Glutamatergic neuron (in vitro differentiated cells): ENCODE measurements around the gene COMMD3. TPM values are rescaled to one million over a fixed set of nuclear protein-coding genes. Genes with fewer than 3 reads are reported as not detected.

Experiments used
- DNase-seq: peaks from one replicate; pipeline ENCODE4 v3.0.0; 2022
- H3K27ac Mint-ChIP-seq: one replicate; pipeline ENCODE4 v1.8.0; 2020; ENCODE audit warnings: mild to moderate bottlenecking, mixed read lengths, inconsistent platforms; ENCODE audit not compliant: unreplicated experiment
- H3K27me3 Mint-ChIP-seq: one replicate; pipeline ENCODE4 v1.8.0; 2020; ENCODE audit warnings: mild to moderate bottlenecking, moderate library complexity, mixed read lengths, inconsistent platforms; ENCODE audit not compliant: unreplicated experiment
- H3K36me3 Mint-ChIP-seq: one replicate; pipeline ENCODE4 v1.8.0; 2020; ENCODE audit warnings: mild to moderate bottlenecking, mixed read lengths, inconsistent platforms; ENCODE audit not compliant: unreplicated experiment
- H3K4me1 Mint-ChIP-seq: one replicate; pipeline ENCODE4 v1.8.0; 2020; ENCODE audit warnings: mild to moderate bottlenecking, low read depth, mixed read lengths, inconsistent platforms; ENCODE audit not compliant: unreplicated experiment
- H3K4me3 Mint-ChIP-seq: one replicate; pipeline ENCODE4 v1.8.0; 2020; ENCODE audit warnings: mild to moderate bottlenecking, mixed read lengths, inconsistent platforms; ENCODE audit not compliant: unreplicated experiment
- H3K9me3 Mint-ChIP-seq: one replicate; pipeline ENCODE4 v1.8.0; 2020; ENCODE audit warnings: mild to moderate bottlenecking, moderate library complexity, mixed read lengths, inconsistent platforms; ENCODE audit not compliant: unreplicated experiment
- total RNA-seq: library from RNA; stranded (reverse); fragmentation: NEBNext Ultra II Directional; extraction: Animal tissue kit (Norgen Biotek cat#: 25700); gene quantifications from one replicate; pipeline ENCODE4 v1.2.1, GENCODE V29; 2021; ENCODE audit not compliant: unreplicated experiment
- TF ChIP-seq, protein P1 (sequence below): fragments of 200-600 bp; sonication (generic); IDR thresholded peaks from one replicate; pipeline ENCODE4 v1.5.0; 2021; ENCODE audit not compliant: partially characterized antibody, unreplicated experiment

COMMD3 gene
- total RNA-seq, 1 donor from 2014 or later, result 31.7 TPM

DNA sequence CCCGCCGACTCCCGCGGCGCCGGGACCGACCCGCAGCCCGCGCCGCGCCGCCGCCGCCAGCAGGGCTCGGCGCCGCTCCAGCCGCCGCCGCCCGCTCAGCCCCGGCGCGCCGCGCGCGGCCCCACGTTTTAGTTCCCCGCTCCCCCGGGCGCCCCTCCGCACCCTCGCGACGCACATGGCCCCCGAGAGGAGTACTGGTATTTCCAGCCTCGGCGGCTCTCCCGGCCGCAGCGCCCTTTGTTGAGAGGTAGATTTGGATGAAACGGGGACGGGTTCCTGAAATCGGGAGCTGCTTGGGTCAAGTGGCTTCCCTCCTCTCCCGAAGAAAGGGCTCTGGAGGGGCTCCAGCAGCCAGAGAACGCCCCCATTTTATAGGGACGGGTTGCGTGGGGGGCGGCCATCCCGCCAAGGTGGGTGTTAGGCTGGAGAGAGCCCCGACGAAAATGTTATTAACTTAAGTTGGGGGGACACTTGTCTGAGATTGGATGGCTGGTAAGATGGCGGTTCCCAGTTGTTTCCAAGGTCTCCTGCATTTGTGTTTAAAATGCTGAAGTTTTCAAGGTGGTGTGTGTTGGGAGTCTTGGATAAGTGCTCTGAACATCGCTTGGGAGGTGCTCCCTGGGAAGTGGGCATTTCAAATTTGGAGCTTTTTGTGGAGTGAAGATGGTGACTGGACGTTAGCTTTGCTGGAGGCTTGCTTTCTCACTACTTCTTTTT, 5.9 kb downstream of the COMMD3 start:
- H3K4me1 Mint-ChIP-seq, result peaks cover 16% of the 10 kb centered on the region
- DNase-seq, result peak; percentile 25
- peaks cover 4% of the 10 kb centered on the region for H3K36me3 Mint-ChIP-seq
- H3K9me3 Mint-ChIP-seq, result peaks cover 20% of the 10 kb centered on the region
- TF ChIP-seq, protein P1, sequence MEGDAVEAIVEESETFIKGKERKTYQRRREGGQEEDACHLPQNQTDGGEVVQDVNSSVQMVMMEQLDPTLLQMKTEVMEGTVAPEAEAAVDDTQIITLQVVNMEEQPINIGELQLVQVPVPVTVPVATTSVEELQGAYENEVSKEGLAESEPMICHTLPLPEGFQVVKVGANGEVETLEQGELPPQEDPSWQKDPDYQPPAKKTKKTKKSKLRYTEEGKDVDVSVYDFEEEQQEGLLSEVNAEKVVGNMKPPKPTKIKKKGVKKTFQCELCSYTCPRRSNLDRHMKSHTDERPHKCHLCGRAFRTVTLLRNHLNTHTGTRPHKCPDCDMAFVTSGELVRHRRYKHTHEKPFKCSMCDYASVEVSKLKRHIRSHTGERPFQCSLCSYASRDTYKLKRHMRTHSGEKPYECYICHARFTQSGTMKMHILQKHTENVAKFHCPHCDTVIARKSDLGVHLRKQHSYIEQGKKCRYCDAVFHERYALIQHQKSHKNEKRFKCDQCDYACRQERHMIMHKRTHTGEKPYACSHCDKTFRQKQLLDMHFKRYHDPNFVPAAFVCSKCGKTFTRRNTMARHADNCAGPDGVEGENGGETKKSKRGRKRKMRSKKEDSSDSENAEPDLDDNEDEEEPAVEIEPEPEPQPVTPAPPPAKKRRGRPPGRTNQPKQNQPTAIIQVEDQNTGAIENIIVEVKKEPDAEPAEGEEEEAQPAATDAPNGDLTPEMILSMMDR, result no peak
- peak overlapping the region; percentile 91 for H3K27ac Mint-ChIP-seq
- peak overlapping the region; percentile 93 for H3K4me3 Mint-ChIP-seq
- peaks cover 33% of the 10 kb centered on the region for H3K27me3 Mint-ChIP-seq

DNA sequence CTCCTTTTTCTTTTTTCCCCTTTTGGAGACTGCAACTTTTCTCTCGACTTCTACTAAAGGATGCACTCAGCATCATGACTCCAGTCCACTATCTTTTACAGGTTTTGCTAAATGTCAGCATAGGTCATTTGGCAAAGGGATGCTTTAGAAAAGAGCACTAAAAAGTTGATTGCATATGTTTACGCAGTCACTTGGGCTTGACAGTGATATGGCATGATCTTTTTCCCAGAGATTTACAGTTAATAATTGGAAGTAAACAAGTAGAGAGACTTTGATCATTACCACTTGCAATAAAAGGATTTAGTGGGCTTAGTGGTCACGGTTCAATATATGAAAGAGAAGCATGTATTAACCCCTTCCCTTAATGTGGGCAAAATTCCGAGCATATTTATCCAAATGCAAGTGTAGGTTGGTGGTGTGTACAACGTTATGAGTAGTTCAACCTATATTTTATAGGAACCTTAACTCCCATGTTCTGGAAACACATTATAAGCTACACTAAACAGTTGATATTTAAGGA, 6.5 kb downstream of the COMMD3 start:
- DNase-seq, result no peak
- TF ChIP-seq, protein P1, result no peak
- peak overlapping the region; percentile 93 for H3K4me3 Mint-ChIP-seq
- H3K4me1 Mint-ChIP-seq, result peaks cover 16% of the 10 kb centered on the region
- peaks cover 33% of the 10 kb centered on the region for H3K27me3 Mint-ChIP-seq
- H3K27ac Mint-ChIP-seq, result peak overlapping the region; percentile 91
- peaks cover 20% of the 10 kb centered on the region for H3K9me3 Mint-ChIP-seq
- H3K36me3 Mint-ChIP-seq, result peaks cover 4% of the 10 kb centered on the region

DNA sequence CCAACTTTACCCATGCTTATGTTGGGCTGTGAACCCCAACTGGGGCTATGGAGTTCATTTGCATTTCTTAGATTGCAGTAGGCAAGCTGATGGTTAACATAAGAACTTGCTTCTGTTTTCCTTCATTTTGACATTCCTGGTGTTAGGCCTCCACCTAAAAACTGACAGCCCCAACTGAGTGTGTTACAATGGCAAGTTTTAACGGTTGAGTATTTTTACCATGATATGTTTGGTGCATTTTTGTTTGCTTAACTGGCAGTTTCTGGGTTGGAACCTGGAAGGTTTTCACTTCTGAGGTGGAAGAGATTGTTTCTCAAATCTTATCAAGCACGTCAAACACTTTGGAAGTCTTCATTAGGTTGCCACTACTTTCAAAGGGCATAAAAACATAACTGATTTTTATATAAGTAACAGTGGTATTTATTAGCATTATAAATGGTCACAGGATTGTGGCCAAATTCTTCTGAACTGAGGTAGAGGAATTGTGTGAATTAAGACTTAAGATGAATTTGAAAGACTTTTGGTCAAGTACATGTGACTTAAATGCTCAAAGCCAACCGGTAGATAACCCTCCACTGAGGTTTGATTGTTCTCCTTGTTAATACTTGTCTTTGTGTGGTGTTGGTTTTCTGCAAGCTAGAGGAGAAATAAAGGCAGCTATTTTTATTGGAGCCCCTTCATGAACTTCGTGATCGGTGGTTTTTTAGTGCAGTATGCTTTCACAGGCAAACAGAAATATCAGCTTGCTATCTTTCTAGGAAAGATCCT, 7.5 kb downstream of the COMMD3 start:
- Mint-ChIP-seq H3K9me3 (peaks cover 20% of the 10 kb centered on the region), H3K4me1 (peaks cover 16% of the 10 kb centered on the region), H3K27ac (no peak overlapping the region), H3K27me3 (peaks cover 33% of the 10 kb centered on the region), H3K4me3 (peak overlapping the region; percentile 1), H3K36me3 (peaks cover 4% of the 10 kb centered on the region)
- DNase-seq, result no peak
- TF ChIP-seq, protein P1, result no peak

DNA sequence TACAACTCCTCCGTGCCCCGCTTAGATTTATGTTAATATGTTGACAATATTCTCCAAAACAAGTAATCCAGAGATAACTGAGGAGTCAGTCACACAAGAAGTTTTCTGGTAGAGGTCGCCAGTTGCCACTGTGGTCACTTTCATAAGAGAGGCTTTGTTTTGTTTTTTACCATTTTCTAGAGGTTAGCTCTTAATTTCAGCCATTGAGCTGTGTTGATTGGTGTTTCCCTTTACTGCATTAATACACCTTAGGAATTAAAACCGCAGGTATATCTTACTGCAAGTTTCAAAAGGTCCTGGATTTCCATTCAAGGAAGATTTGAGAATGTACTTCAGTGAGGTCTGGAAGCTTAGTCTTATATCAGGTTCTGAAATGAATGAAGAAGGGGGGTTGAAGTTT, 8.2 kb downstream of the COMMD3 start:
- Mint-ChIP-seq H3K9me3 (peaks cover 20% of the 10 kb centered on the region), H3K4me1 (peaks cover 16% of the 10 kb centered on the region), H3K4me3 (peak overlapping the region; percentile 90), H3K27me3 (peaks cover 33% of the 10 kb centered on the region), H3K36me3 (peaks cover 8% of the 10 kb centered on the region), H3K27ac (no peak overlapping the region)
- TF ChIP-seq, protein P1, result no peak
- no peak for DNase-seq
